ENCODE results near the gene UROC1.

DNA sequence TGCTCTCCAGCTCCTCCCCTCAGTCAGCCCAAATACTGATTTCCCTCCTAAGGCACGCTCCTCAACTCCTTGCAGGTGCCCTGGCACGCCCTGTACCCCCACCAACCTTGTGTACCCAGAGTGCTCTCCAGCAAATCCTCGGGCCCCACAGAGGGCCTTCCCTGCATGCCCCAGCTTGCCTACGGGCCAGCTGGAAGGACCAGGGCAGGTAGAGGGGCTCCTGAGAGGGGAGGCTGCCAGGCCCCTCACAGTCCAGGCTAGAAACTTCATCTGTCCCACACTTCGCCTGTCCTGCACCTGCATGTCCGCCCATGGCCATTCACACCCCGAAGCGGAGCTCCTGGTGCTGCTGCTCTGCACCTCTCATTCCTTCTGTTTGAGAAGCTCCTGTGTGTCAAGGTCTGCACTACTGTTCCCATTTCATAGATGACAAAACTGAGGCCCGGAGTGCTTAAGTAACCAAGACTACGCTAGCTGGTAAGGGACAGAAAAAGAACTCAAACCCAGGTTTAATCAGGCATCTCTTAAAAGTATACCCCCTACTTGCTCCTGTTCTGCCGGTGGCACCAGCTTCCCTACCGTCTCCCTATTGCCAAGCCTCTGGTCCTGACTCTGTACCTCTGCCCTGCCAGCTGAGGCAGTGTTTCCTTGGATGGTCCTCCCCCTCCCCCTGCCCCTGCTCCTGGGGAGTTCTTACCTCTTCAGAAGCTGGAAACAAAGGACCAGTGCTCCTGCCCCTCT lies 77.4 kb downstream of the UROC1 start:
- TF ChIP-seq, protein P1, sequence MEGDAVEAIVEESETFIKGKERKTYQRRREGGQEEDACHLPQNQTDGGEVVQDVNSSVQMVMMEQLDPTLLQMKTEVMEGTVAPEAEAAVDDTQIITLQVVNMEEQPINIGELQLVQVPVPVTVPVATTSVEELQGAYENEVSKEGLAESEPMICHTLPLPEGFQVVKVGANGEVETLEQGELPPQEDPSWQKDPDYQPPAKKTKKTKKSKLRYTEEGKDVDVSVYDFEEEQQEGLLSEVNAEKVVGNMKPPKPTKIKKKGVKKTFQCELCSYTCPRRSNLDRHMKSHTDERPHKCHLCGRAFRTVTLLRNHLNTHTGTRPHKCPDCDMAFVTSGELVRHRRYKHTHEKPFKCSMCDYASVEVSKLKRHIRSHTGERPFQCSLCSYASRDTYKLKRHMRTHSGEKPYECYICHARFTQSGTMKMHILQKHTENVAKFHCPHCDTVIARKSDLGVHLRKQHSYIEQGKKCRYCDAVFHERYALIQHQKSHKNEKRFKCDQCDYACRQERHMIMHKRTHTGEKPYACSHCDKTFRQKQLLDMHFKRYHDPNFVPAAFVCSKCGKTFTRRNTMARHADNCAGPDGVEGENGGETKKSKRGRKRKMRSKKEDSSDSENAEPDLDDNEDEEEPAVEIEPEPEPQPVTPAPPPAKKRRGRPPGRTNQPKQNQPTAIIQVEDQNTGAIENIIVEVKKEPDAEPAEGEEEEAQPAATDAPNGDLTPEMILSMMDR (IDR thresholded peaks at IDR 0.05; ENCODE audit: insufficient read depth, low read length): no peak
- TF ChIP-seq, protein P2, sequence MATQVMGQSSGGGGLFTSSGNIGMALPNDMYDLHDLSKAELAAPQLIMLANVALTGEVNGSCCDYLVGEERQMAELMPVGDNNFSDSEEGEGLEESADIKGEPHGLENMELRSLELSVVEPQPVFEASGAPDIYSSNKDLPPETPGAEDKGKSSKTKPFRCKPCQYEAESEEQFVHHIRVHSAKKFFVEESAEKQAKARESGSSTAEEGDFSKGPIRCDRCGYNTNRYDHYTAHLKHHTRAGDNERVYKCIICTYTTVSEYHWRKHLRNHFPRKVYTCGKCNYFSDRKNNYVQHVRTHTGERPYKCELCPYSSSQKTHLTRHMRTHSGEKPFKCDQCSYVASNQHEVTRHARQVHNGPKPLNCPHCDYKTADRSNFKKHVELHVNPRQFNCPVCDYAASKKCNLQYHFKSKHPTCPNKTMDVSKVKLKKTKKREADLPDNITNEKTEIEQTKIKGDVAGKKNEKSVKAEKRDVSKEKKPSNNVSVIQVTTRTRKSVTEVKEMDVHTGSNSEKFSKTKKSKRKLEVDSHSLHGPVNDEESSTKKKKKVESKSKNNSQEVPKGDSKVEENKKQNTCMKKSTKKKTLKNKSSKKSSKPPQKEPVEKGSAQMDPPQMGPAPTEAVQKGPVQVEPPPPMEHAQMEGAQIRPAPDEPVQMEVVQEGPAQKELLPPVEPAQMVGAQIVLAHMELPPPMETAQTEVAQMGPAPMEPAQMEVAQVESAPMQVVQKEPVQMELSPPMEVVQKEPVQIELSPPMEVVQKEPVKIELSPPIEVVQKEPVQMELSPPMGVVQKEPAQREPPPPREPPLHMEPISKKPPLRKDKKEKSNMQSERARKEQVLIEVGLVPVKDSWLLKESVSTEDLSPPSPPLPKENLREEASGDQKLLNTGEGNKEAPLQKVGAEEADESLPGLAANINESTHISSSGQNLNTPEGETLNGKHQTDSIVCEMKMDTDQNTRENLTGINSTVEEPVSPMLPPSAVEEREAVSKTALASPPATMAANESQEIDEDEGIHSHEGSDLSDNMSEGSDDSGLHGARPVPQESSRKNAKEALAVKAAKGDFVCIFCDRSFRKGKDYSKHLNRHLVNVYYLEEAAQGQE (IDR thresholded peaks at IDR 0.05; ENCODE audit: insufficient replicate concordance, low read depth): no peak
- TF ChIP-seq POLR2AphosphoS5 (IDR thresholded peaks at IDR 0.05; ENCODE audit: low read depth) (no peak), GABPA (IDR thresholded peaks at IDR 0.05; ENCODE audit: low read depth) (no peak)

All from HL-60 (cell line).